OCI-M1 (cell line): Measurements from ENCODE around the gene CD81.

ENCODE experiments used
- DNase-seq: peaks from one replicate; lab custom pipeline; 2025; lab: John Stamatoyannopoulos, UW

CD81 gene

DNA sequence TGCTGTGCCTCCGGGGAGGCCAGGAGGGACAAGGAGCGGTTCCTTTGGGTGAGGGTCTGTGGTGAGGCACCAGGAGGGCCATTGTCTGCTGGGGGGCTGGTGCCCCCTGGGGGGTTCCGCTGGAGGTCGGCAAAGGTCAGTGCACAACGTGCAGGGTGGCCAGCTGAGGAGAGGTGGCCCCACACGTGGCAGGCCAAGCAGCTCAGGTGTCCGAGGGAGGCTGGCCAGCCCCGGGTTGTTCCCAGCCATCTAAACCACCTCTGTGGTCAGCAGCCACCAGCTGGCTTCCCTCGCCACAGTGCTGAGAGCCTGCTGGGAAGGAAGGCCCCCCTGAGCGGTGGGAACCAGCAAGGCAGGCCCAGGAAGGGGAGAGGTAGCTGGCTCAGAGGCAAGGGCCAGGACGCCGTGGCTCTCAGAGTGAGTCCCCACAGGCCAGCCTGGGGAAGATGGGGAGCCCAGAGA is 27.7 kb downstream of the CD81 start:
- DNase-seq: no peak

DNA sequence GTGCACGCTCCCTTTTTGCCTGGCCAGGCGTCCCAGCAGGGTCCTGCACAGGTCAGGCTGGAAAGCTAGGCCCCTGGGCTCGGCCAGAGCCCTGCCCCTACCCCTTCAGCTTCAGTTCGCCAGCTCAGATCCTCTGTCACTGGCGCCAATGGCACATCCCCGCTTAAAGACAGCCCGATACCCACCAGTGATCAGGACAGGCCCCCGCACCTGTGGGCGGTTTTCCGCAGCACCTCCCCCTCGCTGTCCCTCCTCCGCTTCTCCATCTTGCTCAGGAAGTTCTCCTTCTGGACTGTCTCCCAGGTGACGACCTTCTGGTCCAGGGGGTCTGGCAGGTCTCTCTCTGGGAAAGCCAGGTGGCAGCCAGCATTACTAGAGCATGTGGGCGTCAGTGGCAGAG is 29.3 kb downstream of the CD81 start:
- DNase-seq: no peak

DNA sequence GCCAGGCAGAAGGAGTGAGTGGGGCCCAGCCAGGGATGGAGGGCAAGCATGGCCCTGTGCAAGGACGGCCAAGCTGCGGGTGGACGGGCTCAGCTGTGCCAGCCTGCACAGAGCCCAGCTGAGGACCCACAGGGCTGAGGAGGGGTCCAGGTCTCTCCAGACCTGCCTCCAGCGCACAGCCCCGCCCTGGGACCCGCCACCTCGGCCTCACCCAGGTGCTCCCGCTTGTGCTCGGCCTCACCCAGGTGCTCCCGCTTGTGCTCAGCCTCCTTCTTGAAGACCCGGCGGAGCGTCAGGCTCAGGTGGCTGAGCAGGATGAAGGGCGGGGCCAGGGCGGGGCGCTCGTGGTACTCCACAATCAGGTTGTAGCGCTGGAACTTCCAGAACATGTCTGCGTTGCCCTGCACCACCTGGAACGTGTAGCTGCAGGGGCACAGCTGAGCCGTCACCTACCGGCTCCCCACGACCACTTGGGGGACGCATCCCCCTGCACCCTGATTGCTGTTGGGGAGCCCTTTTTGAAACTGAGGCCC is 29.8 kb downstream of the CD81 start:
- no peak for DNase-seq

DNA sequence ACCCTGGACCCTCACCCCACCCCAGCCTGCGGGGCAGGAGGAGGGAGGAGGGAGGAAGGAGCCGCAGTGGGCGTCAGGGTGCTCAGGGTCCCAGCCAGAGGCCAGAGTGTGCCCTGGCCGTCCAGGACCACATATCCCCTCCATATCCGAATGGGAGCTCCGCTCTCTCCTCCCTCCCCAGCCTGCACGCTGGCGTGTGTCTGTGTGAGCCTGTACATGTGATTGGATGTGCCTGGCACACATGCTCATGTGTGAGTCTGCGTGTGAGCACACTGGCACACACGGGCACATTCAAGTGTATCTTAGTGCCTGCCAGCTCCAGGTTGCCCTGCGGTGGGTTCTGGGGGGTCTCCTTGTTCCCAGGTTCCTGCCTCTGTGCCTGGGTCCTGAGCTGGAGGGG is 31.6 kb downstream of the CD81 start:
- DNase-seq: no peak

DNA sequence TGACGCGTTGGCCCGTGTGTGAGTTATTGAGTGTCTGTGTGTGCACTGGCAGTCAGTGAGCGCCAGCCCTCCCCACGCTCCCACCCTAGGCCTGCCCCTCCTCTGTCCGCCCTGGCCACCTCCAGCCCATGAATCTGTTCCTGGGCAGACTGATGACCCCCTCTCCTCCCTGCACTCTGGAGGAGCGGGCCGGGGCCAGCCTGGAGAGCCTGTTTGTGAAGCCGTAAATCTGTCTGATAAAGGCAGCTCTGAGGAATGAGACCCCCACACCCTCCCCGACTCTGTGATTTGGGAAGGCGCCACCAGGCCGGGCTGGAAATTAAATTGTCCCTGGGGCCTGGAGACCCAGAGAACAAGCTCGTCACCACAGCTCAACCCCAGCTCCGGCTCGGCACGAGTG is 32.0 kb downstream of the CD81 start:
- no peak for DNase-seq

DNA sequence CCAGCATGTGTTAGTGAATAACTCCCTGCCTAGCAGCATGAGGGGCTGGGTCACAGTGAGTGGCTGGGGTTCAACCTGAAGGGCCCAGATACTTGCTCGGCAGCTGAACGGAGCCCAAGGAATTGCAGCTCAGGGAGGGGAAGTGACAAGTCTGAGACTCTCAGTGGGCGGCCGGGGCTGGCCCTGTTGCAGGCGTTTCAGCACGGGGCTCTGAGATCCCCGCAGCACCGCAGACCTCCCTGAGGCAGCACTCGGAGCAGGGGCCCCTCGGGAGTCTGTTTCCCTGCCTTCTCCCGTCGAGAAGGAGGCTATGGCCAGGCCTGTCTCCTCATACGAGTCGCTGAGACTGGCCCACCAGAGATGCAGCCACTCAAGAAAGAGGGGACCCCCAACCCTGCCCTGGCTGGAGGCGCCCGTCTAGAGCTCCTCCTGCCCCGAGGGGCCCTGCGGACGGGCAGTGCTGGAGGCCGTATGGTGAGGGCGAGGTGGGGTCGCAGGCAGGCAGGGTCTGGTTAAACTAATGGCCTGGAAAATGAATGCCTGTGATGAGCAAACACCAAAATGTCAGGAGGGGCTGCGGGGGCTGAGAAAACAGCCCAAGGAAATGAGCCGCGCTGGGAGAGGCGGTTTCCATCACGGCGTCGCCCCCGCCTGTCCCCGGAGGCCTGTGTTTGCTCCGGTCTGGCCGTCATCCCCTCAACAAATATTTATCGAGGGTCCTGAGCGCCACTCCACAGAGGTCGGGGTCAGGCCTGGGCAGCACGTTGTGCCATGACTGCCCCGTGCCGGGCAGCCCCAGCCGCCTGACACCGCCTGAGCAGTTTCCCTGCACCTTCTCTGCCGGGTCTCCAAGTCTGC is 32.7 kb downstream of the CD81 start:
- DNase-seq: no peak

DNA sequence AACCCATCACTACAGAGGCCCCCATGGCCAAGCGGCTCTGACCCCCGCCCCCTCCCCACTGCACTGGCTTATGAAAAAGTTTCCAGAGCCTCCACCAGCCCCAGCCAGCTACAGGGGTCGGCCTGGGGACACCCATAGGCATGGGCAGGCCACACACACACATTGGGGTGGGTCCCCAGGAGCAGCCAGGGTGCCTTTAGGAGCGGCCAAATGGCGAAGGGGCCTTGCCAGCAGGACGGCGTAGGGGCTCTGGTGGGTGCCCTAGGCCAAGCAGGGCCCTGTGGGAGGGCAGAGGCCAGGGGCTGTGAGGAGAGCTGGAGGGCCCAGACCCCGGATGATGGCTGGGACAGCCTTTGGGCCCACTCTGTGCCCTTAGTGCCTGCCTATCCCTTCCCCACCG is 33.5 kb downstream of the CD81 start:
- DNase-seq: no peak

DNA sequence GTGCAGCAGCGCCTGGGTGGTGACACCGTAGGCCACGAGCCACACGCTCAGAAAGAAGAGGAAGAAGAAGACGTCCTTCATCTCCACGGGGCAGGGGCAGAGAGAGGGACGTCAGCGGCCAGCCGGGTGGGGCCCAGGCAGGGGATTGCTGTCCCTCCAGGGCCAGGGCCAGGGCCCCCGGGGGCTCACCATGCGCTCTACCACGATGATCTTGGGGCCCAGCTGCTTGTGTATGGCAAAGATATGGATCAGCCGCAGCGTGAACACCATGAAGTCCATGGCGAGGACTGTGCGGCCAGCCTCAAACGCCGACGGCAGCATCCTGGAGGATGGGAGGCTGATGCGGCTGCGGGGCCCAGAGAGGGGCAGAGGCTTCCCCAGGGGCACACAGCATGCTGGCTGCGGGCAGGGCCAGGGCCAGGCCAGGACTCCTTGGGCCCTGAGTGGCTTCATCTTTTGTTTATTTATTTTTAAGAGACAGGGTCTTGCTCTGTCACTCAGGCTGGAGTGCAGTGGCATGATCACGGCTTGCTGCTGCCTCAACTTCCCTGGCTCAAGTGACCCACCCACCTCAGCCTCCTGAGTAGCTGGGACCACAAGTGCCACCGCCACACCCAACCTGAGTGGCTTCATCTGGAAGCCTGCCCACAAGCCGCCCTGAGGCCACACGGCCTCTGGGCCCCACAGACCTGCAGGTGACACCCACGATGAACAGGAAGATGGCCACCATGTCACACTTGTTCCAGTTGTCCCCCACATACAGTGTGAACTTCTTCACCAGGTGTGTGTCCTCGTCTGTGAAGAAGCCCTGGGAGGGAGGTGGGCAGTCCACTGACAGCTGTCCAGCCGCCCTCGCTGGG is 34.6 kb downstream of the CD81 start:
- DNase-seq: no peak

DNA sequence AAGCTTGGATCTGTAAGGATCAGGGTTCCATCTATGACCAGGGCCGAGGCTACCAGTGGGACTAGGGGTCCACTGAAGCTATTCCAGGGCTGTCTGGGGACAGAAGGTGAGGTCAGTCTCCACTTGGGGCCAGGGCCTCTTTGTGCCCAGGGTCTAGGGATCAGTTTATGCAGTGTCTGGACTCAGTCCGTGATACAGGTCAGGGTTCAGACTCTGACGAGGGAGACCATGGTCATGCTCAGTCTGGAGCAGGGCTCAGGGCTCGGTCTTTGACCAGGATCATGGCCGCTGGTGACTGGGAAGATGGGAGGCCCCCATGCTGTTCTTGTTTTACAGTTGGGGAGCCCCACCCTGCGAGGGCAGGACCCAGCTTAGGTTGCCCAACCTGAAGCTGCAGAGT is 35.2 kb downstream of the CD81 start:
- DNase-seq: no peak

DNA sequence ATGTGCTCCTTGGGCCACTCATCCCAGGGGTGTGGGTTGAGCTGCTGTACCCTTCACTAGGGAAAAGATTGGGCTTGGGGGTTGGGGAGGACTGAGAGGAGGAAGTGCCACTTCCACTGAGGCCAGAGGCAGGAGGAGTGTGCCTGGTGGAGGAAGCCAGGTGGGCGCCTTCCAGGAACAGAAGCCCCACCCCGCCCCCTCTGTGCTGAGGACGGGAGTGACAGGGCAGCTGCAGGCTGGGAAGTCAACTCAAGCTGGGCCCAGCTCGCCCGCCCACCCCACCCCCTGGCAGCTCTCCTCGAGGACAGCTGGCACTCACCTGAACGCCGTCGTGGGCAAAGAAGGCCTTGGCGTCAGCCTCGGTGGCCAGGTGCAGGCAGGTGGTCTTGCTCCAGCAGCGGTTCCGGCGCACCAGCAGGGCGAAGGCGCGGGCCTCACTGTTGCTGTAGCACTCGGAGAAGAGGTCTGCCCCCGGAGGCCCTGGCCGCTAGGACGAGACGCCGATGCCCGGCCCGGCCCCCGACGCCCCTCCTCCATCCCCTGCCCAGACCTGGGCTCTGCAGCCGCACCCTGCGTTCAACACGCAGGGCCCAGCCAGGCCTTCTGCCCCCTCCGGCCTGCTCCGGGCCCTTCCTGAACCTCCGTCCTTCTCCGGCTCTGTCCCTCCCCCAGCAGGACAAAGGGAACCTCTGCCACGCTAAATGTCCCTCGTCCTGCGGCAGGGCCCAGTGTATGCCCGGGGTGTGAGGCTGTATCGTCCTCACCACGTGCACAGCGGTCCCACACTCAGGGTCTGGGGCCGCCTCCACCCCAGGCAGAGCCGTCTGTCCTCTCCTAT is 36.9 kb downstream of the CD81 start:
- no peak for DNase-seq

DNA sequence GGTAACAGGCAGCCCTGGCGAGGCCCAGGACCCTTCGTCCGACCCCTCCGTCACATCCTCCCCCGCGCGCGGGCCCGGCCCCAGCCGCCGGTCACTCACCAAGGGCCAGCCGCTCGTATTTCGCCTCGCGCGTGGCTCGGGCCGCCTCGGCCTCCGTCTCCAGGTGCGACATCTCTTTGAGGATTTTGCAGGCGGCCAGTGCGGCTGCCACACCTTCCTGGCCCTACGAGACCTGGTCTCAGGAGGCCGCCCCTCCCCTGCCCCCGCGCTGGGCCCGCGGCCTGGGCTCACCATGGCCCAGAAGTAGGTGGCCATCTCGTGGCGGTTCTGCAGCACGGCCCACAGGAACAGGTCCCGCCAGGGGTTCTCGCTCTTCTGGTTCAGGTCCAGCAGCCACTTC is 37.5 kb downstream of the CD81 start:
- no peak for DNase-seq

DNA sequence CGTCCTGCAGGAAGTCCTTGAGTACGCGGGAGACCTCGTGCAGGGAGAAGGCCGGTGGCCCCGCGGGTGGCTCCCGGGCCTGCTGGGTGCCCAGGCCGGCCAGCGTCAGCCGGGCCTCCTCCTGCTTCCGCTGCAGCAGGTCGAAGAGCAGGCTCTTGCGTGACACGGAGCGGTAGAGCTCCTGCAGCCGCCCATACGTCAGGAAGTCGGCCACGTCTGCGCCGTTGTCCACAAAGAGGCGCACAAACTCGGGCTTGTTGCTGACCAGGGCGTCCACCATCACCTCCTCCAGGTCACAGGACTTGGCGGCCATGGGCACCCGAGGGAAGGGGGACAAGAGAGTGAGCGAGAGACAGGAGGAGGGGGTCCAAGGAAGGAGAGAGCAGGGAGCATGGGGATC is 38.1 kb downstream of the CD81 start:
- DNase-seq: no peak

DNA sequence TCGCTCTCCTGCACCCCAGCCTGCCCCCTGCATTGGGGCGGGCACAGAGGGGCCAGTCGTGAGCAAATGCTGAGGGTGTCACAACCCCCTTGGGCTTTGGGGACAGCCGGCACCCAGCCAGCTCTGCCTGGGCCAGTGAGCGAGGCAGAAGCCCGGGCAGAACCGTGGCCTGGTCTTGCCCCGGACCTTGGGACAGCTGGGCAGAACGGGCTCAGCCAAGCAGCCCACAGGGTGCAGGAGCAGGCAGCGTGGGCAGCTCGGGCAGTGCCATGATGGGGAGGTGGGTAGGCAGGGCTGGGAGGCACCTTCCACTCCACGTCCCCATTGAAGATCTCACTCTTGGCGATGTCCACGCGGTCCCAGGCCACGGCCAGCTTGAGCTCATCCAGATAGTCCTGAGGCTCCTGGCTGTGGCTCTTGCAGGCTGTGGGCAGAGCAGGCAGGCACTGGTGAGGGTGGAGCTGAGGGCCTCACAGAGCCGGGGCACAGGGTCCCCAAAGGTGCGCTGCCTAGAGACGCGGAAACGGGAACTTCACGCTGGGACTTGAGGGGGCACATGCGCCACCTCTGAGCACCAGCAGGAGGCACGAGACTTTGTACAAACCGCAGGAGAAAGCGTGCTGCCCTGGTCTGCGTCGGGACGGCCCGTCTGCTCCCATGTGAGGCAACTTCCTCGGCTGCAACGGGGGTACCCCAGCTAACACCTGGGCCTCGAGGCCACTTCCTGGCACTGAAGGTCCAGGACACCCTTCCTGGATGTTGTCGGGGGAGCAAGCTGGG is 38.7 kb downstream of the CD81 start:
- DNase-seq: no peak

DNA sequence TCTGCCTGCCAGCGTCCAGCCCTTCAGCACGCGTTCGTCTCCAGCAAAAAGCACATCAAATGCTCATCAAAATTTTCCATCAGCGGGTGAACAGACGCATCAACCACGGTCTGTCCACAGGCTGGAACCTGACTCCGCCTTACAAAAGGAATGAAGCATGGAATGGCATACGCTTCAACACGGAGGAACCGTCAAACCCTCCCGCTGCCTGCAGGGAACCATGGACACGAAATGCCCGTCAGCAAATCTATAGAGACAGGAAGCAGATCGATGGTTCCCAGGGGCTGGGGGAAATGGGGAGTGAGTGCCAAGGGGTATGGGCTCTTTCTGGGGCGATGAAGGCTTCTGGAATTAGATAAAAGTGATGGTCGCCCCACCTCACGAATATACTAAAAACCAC is 39.7 kb downstream of the CD81 start:
- no peak for DNase-seq

DNA sequence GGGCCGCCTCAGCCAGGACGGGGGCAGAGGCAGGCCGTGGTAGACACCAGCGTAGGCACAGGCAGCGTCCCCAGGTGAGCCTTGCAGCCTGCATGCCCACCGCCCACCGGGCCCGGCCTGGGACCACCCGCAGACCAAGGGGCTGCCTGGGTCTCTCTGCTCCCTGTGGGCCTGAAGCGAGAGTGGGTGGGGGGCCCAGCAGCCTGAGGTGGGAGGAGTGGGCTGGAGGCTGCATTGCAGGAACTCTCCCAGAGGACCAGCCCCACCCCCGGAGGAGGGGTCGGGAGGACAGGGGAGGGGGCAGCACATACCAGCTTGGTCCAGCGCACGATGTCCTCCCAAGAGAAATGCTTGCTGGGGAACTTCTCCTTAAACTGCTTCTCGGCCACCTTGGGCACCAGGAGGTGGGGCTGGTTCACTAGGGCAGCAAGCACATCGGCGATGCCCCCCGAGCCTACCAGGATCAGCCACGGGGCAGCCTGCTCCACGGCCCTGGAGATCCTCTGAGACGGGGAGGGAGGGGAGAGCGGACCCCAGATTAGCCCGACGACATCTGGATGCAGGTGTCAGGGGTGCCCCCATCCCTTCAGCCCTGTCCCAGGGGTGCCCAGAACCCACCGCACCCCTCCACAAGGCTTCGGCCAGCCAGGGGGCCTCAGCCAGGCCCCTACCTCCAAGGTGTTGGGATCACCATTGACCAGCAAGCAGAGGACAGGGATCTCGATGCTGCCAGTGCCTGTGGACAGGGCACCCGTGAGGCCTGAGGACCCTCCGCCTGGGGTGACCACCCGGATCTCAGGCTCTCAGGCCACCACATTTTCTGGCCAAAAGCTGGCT is 41.0 kb downstream of the CD81 start:
- DNase-seq: no peak

DNA sequence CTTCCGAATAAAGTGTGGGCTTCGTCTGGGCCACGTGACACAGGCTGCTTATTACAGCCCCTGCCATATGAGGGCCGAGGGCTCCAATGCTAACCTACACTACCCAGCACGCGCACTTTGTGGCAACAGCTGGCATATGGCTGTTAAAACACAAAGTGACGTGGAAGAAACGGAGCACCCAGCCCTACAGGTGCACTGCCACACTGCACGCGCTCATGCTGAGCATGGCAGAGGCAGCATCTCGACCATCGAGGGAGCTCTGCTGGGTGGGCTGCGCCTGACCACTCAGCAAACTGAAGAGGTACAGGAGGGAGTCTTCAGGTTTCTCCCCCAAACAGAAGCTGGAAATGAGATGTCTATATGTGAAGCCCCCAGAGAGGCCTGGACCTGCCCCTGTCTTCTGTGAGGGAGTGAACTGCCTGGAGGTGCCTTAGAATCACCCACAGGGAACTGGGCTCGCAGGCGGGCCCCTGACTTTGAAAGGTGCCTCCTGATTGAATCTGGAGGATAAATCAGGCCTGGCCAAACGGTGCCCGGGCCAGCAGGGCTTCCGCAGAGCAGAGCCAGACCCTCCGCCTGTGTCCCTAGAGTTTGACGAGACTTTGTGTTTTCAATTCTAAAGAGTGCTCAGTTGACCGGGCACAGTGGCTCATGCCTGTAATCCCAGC is 41.7 kb downstream of the CD81 start:
- DNase-seq: no peak

DNA sequence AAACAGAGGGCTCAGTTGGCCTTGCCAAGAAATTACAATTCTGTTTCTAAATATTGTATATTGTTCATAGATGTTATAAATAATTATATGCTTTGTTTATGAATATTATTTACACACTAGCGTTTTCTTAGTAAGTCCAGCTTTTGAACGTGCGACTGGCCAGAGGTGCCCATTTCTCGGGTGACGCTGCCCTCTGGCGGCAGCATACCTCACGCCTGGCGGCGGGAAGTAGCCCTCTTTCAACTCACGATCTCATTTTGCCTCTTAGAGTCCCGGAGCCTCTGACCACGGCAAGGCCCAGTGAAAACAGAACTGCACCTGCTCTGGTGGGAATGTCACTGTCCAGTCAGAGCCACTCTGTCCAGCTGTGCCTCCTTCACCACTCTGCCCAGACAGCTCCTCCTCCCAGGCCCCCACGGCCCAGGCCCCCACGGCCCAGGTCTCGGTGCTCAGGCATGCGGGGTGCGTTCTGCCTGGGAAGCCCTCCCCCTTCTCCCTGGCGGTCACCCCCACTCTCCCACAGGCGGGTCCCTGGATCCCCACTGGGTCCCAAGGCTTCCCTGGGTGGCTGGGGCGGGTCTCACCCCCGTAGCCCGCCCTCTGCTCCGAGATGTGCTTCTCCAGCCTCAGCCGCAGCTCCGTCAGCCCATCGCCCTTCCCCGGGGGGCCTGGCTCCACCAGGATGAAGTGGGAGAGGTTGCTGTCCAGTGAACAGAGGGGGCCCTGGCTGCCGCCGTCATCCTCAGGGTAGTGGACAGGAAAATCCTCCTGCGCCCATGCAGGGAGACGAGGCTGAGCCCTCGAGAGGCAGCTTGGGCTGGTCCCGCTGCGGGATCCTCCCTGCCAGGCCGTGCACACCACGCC is 42.8 kb downstream of the CD81 start:
- DNase-seq: peak; percentile 87

DNA sequence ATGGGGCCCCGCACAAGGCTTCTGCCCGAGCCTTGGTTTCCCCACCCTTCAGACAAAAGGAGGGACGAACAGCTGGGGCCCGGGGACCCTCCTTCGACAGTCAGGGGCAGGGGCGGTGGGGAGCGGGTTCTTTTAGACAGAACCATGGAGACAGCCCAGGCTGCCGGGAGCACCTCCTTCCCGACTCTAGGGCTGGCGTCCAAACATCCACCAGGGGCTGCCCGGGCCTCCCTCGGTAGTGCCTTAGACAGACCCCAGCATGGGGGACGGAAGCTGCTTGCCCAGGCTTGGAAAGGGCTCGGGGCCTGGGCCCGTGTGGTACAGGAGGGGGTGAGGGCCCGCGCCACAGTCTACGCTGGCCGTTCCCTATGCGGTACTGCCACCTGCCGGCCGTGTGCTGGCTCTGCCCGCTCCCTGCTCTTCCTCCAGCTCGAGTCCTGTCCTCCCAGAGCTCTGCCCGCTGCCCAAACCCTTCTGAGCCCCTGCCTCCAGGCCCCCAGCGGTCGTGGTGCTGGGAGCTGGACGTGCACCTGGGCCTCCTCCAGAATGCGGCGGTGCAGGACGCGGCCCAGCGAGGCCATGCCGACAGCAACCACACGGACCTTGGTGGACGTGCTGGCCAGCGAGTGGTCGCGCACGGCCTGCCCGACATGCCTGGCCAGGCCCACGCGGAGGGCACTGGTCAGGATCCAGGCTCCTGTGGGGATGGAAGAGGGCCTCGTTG is 43.6 kb downstream of the CD81 start:
- peak; percentile 82 for DNase-seq
